Gastroesophageal sphincter (tissue), 3 donors: Measurements from ENCODE around the gene RGS10.

Experiments used
- CTCF ChIP-seq, 4 experiments: fragments of 200-600 bp in 2 of 4; fragments of 450-650 bp in 2 of 4; sonication (generic) in 1 of 4; IDR thresholded peaks; one replicate each; pipeline ENCODE4 v1.5.1; 2017 to 2019; ENCODE audit warnings: antibody characterized with exemption in 4 of 4, mild to moderate bottlenecking in 2 of 4, moderate library complexity in 2 of 4
- POLR2A ChIP-seq, 2 donors: fragments of 450-650 bp; IDR thresholded peaks; one replicate each; pipeline ENCODE4 v1.6.1; 2017; ENCODE audit warnings: antibody characterized with exemption in 2 of 2, mild to moderate bottlenecking in 2 of 2, moderate library complexity in 1 of 2
- POLR2AphosphoS5 ChIP-seq: sonication (generic); formaldehyde crosslinking; IDR thresholded peaks from one replicate; pipeline ENCODE4 v1.6.1; 2017; ENCODE audit warnings: antibody characterized with exemption

- TF ChIP-seq CTCF (IDR thresholded peaks at IDR 0.05) (no peak), POLR2AphosphoS5 (no peak), POLR2A (IDR thresholded peaks at IDR 0.05) (no peak)
These were observed 71.4 kb downstream of the RGS10 start for GRCh38 chr10:119470920-119471702.
